HG02884 (cell line): ENCODE measurements around the gene ADAM12.
"Not testable (repeated sequence)": the region's sequence is repeated elsewhere in the genome, so short reads cannot be mapped to it uniquely, and the experiment has no call there.

ENCODE experiments used
- ATAC-seq: cut with Tn5 transposase; IDR thresholded peaks from one replicate; pipeline ENCODE4 v1.9.1; 2021; ENCODE audit warnings: mild to moderate bottlenecking, moderate library complexity; ENCODE audit not compliant: unreplicated experiment

The ADAM12 gene

DNA sequence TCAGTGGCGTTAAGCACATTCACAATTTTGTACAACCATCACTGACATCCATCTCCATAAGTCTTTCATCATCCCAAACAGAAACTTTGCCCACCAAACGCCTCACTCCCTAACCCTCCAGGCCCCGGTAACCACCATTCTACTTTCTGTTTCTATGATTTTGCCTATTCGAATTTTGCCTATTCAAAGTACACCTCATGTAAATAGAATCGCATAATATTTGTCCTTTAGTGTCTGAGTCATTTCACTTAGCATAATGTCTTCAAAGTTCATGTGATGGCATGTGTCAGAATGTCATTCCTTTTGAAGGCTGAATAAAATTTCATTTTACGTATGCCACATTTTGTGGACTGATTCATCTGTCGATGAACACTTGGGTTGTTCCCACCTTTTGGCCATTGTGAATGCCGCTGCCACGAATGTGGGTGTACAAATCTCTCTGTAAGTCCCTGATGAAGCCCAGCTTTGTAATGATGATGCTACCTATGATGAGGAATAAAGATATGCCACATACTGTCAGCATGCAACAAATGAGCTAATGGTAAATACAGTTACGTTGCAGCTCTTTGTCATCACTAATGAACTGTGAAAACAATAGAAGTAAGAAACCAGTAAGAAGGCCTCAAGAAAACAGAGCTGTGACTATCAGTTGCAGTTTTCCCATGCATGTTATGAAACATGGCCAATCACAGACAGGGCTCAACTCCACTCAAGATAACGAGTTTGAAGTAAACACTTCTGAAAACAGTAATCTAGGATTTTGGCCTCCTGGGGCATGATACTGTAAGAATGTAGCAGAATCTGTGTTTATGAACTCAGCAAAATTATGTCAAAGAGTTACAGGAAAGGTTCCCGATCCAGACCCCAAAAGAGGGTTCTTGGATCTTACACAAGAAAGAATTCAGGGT is 120.0 kb downstream of the ADAM12 start:
- no peak for ATAC-seq

DNA sequence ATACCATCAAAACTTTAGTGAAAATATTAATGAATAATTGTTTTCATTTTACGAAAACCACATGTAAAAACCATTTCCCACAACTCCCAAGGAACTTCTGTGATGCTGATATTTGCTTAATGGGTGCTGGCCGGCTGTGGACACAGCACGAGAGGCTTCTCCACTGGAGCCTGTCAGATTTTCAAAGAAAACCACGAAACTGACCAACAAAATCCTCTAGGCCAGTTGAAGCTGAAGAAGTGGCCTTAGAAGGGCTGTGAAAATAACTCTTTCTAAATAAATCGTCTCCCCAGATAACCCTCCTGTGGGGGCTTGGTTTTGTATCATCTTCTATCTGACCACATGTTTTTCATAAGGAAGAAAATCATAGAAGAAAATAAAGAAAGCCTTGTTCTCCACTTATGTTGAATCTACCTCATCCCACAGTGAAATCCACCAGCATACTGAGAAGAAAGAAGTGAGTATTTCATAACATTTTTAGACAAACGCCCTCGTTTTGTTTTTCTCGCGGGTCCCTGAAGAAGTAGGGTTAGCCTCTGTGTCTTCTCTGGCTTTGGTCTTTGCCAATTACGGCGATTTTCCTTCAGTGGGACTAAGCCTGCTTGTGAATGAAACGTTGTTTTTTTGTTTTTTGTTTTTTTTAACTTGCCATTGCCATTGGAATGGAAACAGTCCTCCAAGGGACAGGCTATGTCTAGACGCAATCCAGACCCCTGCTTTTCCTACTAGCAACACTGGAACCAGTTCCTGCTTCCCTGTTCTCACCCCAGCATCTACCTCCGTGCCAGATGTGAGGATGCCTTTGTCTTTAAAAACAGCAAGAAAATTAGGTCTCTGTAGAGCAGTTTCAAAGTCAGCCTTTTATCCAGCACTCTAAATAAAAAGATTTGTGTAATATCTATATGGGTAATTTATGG is 123.9 kb downstream of the ADAM12 start:
- ATAC-seq: no peak

DNA sequence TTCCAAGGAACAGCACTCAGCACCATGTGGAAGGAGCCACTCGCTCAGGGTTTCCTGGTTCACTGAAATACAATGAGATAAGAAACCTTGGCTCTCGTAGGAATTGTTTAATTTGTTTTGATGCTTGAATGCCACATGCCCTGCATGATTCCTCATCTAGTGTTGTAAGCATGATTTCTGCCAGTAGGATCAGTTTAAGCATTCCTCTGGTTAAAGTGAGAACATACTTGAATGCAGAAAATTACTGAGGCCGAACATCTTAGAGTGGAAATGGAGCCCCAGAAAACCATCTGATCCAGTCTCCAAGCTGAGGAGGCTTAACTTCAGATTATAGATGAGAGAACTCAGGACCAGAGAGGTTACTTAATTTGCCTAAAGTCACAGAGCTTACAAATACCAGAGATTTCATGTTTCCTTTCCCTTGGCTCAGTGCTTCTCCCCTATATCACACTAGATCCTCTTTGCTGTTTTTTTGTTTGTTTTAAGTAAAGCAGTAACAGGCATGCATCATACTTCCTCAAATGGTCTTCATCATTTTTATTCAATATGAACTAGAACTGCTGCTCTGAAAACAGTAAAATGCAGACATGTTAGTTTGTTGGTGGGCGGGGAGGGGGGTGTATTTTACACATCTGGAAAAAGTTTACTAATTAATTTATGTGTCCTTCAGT is 125.1 kb downstream of the ADAM12 start:
- no peak for ATAC-seq

DNA sequence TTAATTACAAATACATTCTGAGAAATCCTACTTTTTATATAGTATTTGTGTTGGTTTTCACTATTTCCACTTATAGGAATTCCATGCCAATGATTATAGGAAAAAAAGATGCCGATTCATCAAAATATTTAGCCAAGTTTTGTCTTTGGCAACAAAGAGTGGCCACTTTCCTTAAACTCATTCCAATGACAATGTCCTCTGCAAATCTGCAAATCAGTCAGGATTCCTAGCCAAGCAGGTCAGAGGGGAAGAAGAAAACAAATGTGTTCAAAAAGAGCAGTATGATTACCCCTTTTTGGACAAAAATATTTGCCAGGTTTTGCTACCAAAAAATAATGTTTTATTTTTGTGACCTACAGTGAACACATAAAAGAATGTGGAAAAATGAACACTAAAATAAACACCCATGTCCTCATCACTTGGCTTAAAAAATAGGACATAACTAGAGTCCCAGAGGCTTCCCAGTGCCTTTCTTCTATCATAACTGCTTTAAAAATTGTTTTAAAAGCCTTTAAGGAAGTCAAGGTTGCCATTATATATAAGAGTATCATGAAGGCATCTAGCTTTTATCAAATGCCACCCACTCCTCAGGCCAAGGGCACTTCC is 125.9 kb downstream of the ADAM12 start:
- no peak for ATAC-seq

DNA sequence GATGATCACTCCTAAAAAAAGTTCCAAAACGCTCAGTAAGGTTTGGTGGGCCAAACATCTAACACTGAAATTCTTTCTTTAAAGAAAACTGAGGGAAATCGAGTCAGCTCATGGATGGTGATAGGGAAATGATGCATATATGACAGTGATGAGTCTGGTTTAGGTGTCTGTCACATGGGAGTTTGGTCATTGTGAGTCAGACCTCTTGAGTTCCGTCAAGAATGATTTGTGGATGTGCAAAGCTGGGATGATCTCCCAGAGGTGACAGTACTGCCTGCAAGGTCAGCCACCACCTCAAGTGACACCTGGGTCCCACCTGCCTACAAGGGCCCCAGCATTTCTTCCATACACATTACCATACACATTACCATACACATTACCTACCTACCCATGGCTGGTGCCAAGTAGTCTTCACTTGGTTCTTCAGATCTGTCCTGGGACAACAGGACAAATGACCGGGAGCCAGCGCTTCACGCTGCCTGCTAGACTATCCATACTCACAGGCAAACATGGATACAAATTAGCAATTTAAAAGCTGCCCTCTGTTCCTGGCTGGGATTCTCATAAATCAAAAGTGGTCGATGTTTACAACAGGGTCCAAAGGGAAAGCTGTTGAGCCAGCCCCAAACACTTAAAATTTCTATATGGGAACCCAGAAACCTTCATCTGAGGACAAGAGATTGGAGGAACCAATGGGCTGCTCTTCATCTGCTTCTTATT is 128.4 kb downstream of the ADAM12 start:
- no peak for ATAC-seq

DNA sequence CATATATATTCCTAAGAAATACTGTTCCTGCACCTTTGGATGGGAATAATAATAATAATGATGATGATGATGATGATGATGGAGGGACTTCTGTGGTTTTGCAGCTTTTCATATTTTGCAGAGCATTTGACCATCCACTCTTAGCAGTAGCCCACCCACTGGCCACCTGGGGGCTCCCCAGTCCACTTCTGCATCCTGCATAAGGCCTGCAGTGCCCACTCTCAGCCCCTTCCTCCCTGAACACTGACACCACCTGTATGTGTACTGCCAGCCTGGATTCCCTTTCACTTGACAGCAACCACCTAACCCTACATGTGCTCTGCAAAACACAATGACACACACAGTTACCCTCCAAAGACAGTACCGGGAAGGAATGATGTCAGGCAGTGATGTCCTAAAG is 131.4 kb downstream of the ADAM12 start:
- no peak for ATAC-seq

DNA sequence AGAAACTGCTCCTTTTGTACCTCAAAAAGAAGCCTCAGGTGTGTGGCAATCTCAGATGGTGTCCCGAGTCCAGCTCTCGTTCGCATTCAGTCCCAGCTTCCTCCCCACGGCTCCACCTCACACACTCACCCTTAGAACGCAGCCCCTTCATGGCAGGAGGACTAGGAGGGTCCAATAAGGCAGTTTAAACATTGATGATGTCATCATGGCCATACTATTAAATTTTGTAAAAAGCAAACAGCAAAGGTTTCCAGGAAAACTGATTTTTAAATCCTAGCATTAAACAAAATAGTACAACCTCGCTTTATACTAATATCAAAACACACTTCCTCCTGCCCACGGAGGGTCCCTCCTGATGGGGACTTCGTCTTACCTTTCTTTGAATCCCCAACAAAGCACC is 133.0 kb downstream of the ADAM12 start:
- no peak for ATAC-seq

DNA sequence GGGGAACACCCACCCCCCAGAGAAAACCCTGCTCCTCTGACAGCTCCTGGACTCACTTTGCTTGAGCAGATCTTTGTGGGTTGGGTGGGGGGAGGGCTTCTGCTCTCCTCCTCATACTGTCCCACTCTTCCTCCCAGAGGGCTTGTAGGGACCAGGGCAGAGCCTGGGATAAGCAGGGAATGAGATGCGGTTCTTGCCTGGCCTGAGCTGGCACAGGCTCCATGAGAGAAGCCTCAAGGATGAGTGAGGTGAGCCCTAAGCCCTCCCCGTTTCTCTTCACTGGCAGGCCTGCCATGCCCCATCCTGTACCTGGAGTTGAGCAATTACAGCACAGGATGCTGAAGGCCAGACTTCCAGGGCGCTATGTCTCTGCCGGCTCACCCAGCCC is 134.7 kb downstream of the ADAM12 start:
- no peak for ATAC-seq

DNA sequence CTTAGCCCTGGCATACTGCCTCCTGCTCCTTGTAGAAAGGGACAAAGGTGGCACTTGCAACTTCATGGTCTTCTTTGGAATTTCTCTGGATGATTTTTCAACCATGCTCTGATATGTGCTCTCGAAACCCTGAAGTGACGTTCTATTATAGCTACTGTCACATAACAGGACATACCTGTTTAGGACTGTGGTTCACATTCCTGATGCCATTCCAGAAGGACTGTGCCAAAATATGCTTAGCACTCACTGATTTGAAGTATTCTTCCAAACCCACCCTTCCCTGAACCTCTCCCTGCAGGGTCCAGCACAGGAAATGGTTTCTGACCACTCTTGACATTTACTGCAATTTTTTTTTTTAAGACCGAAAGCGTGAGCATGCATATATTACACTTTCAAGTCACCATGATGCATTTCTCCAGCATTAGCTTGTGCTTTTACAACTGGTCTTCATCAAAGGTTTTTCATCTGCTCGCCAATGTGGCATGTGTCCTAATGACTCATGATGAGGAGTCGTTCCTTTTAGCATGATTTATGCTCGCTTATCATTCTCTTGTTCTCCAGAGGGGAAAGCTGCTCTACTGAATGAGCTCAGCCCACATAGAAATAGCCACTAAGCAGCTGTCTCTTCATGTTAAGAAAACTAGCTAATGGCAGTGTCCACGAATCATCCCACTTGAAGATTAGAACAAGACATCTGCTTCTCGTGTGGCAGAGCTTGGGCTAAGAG is 135.2 kb downstream of the ADAM12 start:
- no peak for ATAC-seq

DNA sequence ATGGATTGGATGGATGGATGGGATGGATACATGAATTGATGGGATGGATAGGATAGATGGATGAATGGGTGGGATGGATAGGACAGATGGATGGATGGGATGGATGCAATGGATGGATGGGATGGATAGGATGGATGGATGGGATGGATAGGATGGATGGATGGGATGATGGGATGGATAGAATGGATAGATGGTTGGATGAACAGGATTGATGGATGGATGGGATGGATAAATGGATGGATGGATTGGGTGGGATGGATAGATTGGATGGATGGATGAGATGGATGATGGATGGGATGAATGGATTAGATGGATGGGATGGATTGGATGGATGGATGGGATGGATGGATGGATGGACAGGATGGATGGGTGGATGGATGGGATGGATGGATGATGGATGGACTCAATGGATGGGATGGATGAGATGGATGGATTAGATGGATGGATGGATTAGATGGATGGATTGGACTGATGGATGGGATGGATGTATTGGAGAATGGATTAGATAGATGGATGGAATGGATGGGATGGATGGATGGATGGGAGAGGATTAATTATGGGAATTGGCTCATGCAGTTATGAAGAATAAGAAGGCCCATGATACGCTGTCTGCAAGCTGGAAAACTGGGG is 136.4 kb downstream of the ADAM12 start:
- ATAC-seq: no peak

DNA sequence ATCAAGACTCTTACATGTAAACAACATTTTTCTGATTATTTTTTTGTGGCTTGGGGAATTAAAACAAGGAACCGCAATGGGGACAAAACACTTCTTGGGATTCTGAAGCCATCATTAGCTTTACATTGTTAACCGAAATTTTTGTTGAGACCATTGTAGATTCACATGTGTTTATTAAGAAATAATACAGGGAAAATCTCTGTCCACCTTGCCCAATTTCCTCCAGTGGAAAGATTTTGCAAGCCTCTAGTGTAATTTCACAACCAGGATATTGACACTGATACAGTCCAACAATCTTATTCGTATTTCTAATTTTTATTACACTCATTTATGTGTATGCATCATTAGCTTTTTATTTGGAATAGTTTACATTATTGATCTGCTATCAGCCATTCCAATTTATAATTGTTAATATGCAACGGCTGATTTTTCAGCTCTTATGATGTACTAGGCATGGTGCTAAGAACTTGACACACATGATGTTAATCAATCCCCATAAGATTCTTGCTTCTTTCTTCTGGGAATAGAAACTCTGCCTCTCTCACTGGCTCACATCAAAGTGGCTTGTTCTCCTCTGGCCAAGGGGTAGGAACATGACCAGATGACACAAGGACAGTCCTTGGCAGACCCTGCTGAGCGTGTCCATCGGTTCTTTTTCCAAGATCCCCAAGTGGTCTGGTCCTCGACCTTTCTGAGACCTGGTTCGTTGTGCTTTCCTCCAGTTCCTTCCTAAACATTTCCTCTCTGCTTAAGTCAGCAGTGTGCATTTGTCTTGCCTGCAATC is 137.6 kb downstream of the ADAM12 start:
- ATAC-seq: no peak

DNA sequence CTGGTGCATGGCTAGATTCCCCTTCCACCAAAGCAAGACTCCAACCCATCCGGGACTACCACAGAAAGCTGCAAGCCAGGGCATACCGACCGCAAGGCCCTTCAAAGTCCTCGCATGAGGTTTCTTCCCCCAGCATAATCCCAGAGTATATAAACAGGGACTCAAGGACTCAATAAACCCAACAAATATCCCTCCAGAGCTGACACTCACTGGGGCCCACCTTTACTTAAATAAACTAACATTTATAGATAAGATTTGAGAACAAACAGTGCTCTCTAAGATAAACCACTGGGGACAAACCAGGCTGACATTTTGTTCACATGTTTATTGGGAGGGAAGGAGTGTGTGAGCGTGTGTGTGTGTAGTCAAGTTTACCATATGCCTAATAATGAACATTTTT is 138.2 kb downstream of the ADAM12 start:
- ATAC-seq: no peak

DNA sequence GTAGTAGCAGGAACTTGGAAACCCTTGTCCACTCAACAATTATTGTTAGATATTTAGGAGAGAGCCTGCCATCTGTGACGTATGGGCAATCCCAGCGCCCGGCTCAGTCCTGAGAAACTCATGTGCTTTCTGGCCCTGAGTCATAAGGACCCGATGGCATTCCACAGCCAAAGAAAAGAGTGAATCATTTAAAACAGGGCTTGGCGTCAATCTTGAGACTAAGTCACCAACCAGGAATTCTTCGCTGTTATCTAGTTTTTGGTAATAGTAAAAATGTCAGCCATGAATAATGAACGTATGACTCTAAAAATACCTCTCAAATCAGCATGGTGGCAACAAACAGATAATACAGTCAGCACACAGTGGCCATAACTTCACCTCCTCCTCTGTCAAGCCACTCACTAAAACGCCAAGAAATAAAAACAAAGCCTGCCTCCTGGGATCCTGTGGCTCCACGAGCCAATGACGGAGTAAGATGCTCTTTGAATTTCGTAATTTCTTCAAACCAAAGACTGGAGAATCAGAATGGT is 140.8 kb downstream of the ADAM12 start:
- no peak for ATAC-seq

DNA sequence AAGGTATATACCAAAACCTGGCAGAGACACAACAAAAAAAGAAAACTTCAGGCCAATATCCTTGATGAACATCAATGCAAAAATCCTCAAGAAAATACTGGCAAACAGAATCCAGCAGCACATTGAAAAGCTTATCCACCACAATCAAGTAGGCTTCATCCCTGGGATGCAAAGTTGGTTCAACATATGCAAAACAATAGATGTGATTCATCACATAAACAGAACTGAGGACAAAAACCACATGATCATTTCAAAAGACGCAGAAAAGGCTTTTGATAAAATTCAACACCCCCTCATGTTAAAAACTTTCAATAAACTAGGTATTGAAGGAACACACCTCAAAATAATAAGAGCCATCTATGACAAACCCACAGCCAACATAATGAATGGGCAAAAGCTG is 141.9 kb downstream of the ADAM12 start:
- not testable (repeated sequence) for ATAC-seq

DNA sequence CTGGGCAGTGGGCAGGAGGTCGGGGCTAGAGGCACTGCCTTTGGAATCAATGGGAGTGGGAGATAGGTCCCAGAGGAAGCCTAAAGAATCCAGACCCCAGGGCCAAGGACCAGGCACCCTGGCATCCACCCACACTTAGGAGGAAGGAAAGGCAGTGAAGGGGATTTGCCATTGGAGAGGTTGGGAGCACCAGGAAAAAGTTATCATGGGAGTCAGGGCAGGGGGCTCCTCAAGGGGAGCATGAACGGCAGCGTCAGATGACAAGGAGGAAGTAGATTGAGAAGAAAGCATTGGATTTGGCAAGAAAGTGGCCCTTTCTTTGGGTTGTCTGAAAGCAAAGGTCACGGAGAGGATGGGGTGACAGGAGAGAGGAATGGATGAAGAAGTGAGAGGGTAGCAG is 142.8 kb downstream of the ADAM12 start:
- ATAC-seq: no peak

DNA sequence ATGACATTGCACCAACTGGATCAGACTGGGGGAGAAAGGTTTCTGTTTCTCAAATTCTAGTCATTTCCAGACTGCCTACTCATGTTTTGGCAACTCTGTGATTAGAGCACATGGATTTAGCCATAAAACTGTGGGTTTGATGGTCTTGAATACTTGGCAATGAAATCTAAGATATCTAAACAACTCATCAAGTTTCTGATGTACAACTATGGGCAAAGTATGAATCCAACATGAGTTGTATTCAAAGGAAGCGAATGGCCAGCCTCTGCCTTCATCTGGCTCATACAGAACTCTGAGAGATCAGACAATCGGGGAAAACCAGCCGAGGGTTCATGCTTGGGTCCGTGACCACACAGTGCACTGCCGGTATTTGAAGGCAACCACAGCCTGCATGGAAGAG is 144.3 kb downstream of the ADAM12 start:
- no peak for ATAC-seq

DNA sequence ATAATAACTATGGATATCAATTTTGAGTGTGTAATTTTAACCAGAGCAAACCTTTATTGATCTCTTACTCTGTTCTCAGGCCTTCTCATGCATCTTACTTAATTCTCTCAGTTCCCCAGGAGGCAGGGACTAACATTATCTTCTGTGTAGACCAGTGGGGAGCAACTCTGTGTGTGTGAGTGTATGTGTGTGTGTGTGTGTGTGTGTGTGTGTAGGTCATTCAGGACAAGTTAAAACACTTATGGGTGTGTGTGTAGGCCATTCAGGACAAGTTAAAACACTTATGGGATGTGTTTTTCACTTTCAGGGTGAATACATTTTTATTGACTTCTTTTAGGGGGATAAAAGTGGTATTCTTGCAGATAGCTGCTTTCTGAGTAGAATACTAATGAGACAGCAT is 145.0 kb downstream of the ADAM12 start:
- no peak for ATAC-seq
